HFFc6 (cell line): ENCODE measurements around the gene DMAC2. TPM values are rescaled to one million over a fixed set of nuclear protein-coding genes. Genes with fewer than 3 reads are reported as not detected.
"Not testable (repeated sequence)": the region's sequence is repeated elsewhere in the genome, so short reads cannot be mapped to it uniquely, and the experiment has no call there.

ENCODE experiments used
- DNase-seq: peaks from one replicate; pipeline ENCODE4 v3.0.0-alpha.2; 2018
- H3K27ac Mint-ChIP-seq: 2 replicates; pipeline ENCODE4 v1.8.0; 2020; ENCODE audit warnings: mild to moderate bottlenecking, mixed read lengths
- H3K27me3 Mint-ChIP-seq: 2 replicates; pipeline ENCODE4 v1.8.0; 2021; ENCODE audit warnings: mild to moderate bottlenecking, moderate library complexity, mixed read lengths; ENCODE audit not compliant: insufficient read depth
- H3K36me3 Mint-ChIP-seq: 2 replicates; pipeline ENCODE4 v1.8.0; 2021; ENCODE audit warnings: low read depth, mixed read lengths
- H3K4me1 Mint-ChIP-seq: 2 replicates; pipeline ENCODE4 v1.8.0; 2020; ENCODE audit warnings: low read depth, mixed read lengths
- H3K4me3 Mint-ChIP-seq: 2 replicates; pipeline ENCODE4 v1.8.0; 2020; ENCODE audit warnings: mild to moderate bottlenecking, moderate library complexity, mixed read lengths
- H3K9me3 Mint-ChIP-seq: 2 replicates; pipeline ENCODE4 v1.8.0; 2020; ENCODE audit warnings: mild to moderate bottlenecking, mixed read lengths
- CTCF ChIP-seq: fragments of 200-600 bp; sonication (generic); IDR thresholded peaks from 2 replicates; pipeline ENCODE4 v1.5.0; 2021; ENCODE audit warnings: antibody characterized with exemption, mild to moderate bottlenecking
- total RNA-seq, 6 experiments: library from RNA; stranded (reverse); fragmentation: NEBNext Ultra II Directional; extraction: Animal tissue kit (Norgen Biotek cat#: 25700); gene quantifications; 2 replicates in 1 of 6; 3 replicates in 5 of 6; pipeline ENCODE4 v1.2.3, GENCODE V29; 2021

The DMAC2 gene
- total RNA-seq, 6 experiments from 2014 or later, result 42.8 to 52.2 (median 46.3) TPM

GRCh38 chr19:41441321-41441945 is 1.7 kb upstream of the DMAC2 start:
- H3K36me3 Mint-ChIP-seq, result peaks cover 10% of the 10 kb centered on the region; the same call in 1 of the 2 replicates
- H3K9me3 Mint-ChIP-seq, result no peaks in the 10 kb centered on the region
- DNase-seq, result no peak
- no peak for TF ChIP-seq CTCF
- peaks cover 16% of the 10 kb centered on the region for H3K27me3 Mint-ChIP-seq
- H3K4me1 Mint-ChIP-seq, result peaks cover 10% of the 10 kb centered on the region; the same call in 1 of the 2 replicates
- H3K27ac Mint-ChIP-seq, result no peak overlapping the region
- no peak overlapping the region for H3K4me3 Mint-ChIP-seq

DNA sequence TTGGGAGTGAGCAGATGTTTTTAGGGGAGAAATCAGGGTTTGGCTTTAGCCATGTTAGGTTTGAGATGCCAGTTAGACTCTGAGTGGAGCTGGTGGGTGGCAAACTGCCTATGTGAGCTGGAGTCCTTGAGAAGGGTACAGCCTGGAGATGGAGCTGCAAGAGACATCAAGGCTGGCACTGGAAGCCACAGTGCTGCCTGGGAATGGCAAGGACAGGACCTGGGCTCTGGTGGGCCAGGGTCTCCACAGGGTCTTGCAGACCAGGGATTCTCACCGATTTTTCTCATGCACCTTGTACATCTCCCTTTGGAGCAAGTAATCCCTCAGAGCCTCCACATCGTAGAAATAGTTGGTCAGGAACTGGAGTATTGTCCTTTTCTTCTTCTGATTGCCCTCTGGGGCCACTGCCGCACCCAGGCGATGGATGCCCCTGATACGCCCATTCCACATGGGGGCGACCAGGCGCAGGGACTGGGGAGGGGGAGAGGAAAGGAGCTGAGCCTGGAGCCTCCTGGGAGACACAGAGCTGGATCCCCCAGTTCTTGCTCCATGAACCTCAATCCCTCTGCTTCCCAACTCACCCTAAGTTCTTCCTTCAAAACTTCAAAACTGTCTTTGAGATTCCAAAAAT is 1.7 kb downstream of the DMAC2 start:
- no peak overlapping the region for H3K4me3 Mint-ChIP-seq
- no peak for DNase-seq
- H3K27ac Mint-ChIP-seq, result no peak overlapping the region
- peaks cover 10% of the 10 kb centered on the region; the same call in 1 of the 2 replicates for H3K4me1 Mint-ChIP-seq
- H3K36me3 Mint-ChIP-seq, result peaks cover 16% of the 10 kb centered on the region; the same call in 1 of the 2 replicates
- no peak for TF ChIP-seq CTCF
- H3K9me3 Mint-ChIP-seq, result no peaks in the 10 kb centered on the region
- H3K27me3 Mint-ChIP-seq, result peaks cover 2% of the 10 kb centered on the region; the same call in 1 of the 2 replicates

DNA sequence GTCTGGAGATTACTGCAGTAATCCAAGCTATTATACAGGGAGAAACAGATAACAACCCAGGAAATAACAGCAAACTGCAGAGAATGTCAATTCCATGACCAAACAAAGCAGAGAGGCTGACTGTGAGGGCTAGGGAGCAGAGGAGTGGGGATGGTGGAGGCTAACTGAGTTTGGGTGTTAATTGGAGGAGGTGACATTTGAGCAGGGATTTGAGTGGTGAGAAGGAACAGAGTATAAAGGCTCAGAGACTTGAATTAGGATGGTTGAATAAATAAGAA is 3.1 kb downstream of the DMAC2 start:
- TF ChIP-seq CTCF, result no peak
- no peak overlapping the region for H3K4me3 Mint-ChIP-seq
- peaks cover 23% of the 10 kb centered on the region; the same call in 1 of the 2 replicates for H3K36me3 Mint-ChIP-seq
- no peak overlapping the region for H3K27ac Mint-ChIP-seq
- H3K27me3 Mint-ChIP-seq, result peaks cover 2% of the 10 kb centered on the region; the same call in 1 of the 2 replicates
- H3K4me1 Mint-ChIP-seq, result peaks cover 10% of the 10 kb centered on the region; the same call in 1 of the 2 replicates
- DNase-seq, result no peak
- no peaks in the 10 kb centered on the region for H3K9me3 Mint-ChIP-seq

- Mint-ChIP-seq H3K27me3 (no peaks in the 10 kb centered on the region; the same call in 1 of the 2 replicates), H3K27ac (no peak overlapping the region), H3K4me1 (peaks cover 14% of the 10 kb centered on the region), H3K9me3 (no peaks in the 10 kb centered on the region), H3K4me3 (no peak overlapping the region), H3K36me3 (peaks cover 23% of the 10 kb centered on the region; the same call in 1 of the 2 replicates)
- no peak for DNase-seq
- 0 out of 2 replicates have a peak, but pooled peaks have one; percentile 15 for TF ChIP-seq CTCF
Measured at GRCh38 chr19:41435936-41436673, 3.6 kb downstream of the DMAC2 start.

DNA sequence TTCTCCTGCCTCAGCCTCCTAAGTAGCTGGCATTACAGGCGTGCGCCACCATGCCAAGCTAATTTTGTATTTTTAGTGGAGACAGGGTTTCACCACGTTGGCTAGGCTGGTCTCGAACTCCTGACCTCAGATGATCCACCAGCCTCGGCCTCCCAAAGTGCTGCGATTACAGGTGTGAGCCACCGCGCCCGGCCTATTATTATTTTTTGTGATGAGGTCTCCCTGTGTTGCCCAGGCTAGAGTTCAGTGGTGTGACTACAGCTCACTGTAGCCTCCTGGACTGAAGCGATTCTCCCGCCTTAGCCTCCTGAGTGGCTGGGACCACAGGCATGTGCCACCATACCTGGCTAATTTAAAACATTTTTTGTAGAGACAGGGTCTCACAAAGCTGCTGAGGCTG is 4.3 kb downstream of the DMAC2 start:
- H3K27me3 Mint-ChIP-seq, H3K4me3 Mint-ChIP-seq, DNase-seq, H3K9me3 Mint-ChIP-seq, H3K27ac Mint-ChIP-seq: not testable (repeated sequence)
- Mint-ChIP-seq H3K4me1 (peaks cover 15% of the 10 kb centered on the region), H3K36me3 (peaks cover 23% of the 10 kb centered on the region; the same call in 1 of the 2 replicates)
